OCI-LY3 (cell line): ENCODE results near the gene FAM76A.

Experiments
- H2AFZ ChIP-seq: fragments of 200-600, 300-600 bp; shearing (Covaris generic); 2 replicates; pipeline ENCODE4 v1.6.0; 2014; ENCODE audit warnings: antibody characterized with exemption, low read depth, low read length
- H3K27ac ChIP-seq: fragments of 200-600, 300-600 bp; sonication (generic); 2 replicates; pipeline ENCODE4 v1.5.1; 2014; ENCODE audit warnings: mild to moderate bottlenecking, low read length, moderate library complexity, mixed read lengths
- H3K27me3 ChIP-seq: fragments of 200-600, 300-600 bp; sonication (generic); 2 replicates; pipeline ENCODE4 v1.6.1; 2014; ENCODE audit warnings: low read depth, low read length, mixed read lengths
- H3K36me3 ChIP-seq: fragments of 200-600, 300-600 bp; sonication (generic); replicated peaks from 2 replicates; pipeline ENCODE3; 2014; ENCODE audit warnings: low read depth, low read length, mixed read lengths
- H3K4me1 ChIP-seq: fragments of 300-600, 200-600 bp; sonication (generic); 2 replicates; pipeline ENCODE4 v1.6.1; 2014; ENCODE audit warnings: low read length, mixed read lengths
- H3K4me2 ChIP-seq: fragments of 200-600, 300-600 bp; sonication (generic); 2 replicates; pipeline ENCODE4 v1.6.1; 2014; ENCODE audit warnings: low read length, mixed read lengths
- H3K4me3 ChIP-seq: fragments of 300-600, 200-600 bp; sonication (generic); 2 replicates; pipeline ENCODE4 v1.5.1; 2014; ENCODE audit warnings: antibody characterized with exemption, mild to moderate bottlenecking, low read length, moderate library complexity
- H3K79me2 ChIP-seq: fragments of 300-600, 200-600 bp; shearing (Covaris generic); 2 replicates; pipeline ENCODE4 v1.6.1; 2014; ENCODE audit warnings: mild to moderate bottlenecking, low read length, mixed read lengths
- H3K9ac ChIP-seq: fragments of 300-600, 200-600 bp; shearing (Covaris generic); 2 replicates; pipeline ENCODE4 v1.6.0; 2014; ENCODE audit warnings: mild to moderate bottlenecking, low read length, moderate library complexity
- H3K9me3 ChIP-seq: fragments of 200-600, 300-600 bp; shearing (Covaris generic); 2 replicates; pipeline ENCODE4 v1.6.1; 2014; ENCODE audit warnings: low read length, mixed read lengths; ENCODE audit not compliant: insufficient read depth
- H4K20me1 ChIP-seq: fragments of 200-600, 300-600 bp; sonication (generic); 2 replicates; pipeline ENCODE4 v1.6.1; 2016; ENCODE audit warnings: low read length, mixed read lengths; ENCODE audit not compliant: insufficient read depth
- EZH2phosphoT487 ChIP-seq: fragments of 200-600 bp; shearing (Covaris generic); IDR thresholded peaks from 2 replicates; pipeline ENCODE4 v1.6.1; 2018; ENCODE audit warnings: antibody characterized with exemption, mixed run types, low read depth
- TF ChIP-seq, protein P1 (sequence below): fragments of 200-600, 300-600 bp; sonication (generic); IDR thresholded peaks from 2 replicates; pipeline ENCODE4 v1.5.1; 2014; ENCODE audit warnings: antibody characterized with exemption, low read length, low read depth

FAM76A gene

DNA sequence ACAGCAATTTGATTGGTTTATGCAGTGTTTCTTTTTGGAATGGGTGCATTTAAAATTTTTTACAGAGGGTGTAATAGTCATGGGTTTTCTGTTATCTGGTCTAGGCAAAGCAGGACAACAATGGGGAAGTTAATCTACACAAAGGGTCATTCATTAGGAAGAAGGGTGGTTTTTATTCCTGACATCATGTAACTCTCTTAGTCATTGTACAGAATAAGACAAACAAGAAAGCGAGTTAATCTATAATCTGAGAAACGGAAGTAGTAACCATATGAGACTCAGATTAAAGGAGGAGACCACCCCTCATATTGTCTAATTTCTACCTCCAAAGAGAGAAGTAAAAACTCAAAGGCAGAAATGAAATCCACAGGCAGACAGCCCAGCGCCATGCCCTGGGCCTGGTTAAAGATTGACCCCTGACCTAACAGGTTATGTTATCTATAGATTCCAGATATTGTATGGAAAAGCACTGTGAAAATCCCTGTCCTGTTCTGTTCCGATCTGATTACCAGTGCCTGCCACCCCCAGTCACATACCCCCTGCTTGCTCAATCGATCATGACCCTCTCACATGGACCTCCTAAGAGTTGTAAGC is 43.3 kb upstream of the FAM76A start:
- Histone ChIP-seq H3K79me2 (no peaks in the 10 kb centered on the region), H3K4me1 (no peaks in the 10 kb centered on the region), H3K27me3 (no peaks in the 10 kb centered on the region), H4K20me1 (no peaks in the 10 kb centered on the region), H2AFZ (no peak overlapping the region), H3K36me3 (no peaks in the 10 kb centered on the region), H3K4me3 (no peak overlapping the region), H3K9ac (no peak overlapping the region), H3K9me3 (no peaks in the 10 kb centered on the region), H3K27ac (no peak overlapping the region), H3K4me2 (no peak overlapping the region)
- TF ChIP-seq EZH2phosphoT487: no peak
- TF ChIP-seq, protein P1, sequence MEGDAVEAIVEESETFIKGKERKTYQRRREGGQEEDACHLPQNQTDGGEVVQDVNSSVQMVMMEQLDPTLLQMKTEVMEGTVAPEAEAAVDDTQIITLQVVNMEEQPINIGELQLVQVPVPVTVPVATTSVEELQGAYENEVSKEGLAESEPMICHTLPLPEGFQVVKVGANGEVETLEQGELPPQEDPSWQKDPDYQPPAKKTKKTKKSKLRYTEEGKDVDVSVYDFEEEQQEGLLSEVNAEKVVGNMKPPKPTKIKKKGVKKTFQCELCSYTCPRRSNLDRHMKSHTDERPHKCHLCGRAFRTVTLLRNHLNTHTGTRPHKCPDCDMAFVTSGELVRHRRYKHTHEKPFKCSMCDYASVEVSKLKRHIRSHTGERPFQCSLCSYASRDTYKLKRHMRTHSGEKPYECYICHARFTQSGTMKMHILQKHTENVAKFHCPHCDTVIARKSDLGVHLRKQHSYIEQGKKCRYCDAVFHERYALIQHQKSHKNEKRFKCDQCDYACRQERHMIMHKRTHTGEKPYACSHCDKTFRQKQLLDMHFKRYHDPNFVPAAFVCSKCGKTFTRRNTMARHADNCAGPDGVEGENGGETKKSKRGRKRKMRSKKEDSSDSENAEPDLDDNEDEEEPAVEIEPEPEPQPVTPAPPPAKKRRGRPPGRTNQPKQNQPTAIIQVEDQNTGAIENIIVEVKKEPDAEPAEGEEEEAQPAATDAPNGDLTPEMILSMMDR: no peak

GRCh38 chr1:27684176-27684575 is 41.6 kb upstream of the FAM76A start:
- no peak overlapping the region for H3K4me2 ChIP-seq

GRCh38 chr1:27686223-27686990 is 39.4 kb upstream of the FAM76A start:
- H3K4me2 ChIP-seq: no peak overlapping the region
- no peak overlapping the region for H2AFZ ChIP-seq
- H3K4me3 ChIP-seq: no peak overlapping the region
- H3K4me1 ChIP-seq: peaks cover 8% of the 10 kb centered on the region; the same call in 1 of the 2 replicates
- no peak for TF ChIP-seq EZH2phosphoT487
- TF ChIP-seq, protein P1: no peak
- no peaks in the 10 kb centered on the region for H3K9me3 ChIP-seq
- H3K27me3 ChIP-seq: no peaks in the 10 kb centered on the region
- H3K27ac ChIP-seq: no peak overlapping the region
- H4K20me1 ChIP-seq: no peaks in the 10 kb centered on the region
- no peaks in the 10 kb centered on the region for H3K79me2 ChIP-seq
- no peaks in the 10 kb centered on the region for H3K36me3 ChIP-seq
- no peak overlapping the region for H3K9ac ChIP-seq

More at GRCh38 chr1:27684176-27684575, 41.6 kb upstream of the FAM76A start:
- Histone ChIP-seq H3K9me3 (no peaks in the 10 kb centered on the region), H4K20me1 (no peaks in the 10 kb centered on the region), H3K4me1 (no peaks in the 10 kb centered on the region), H3K4me3 (no peak overlapping the region), H3K27me3 (no peaks in the 10 kb centered on the region), H3K9ac (no peak overlapping the region), H3K27ac (no peak overlapping the region), H3K79me2 (no peaks in the 10 kb centered on the region), H3K36me3 (no peaks in the 10 kb centered on the region), H2AFZ (no peak overlapping the region)
- TF ChIP-seq, protein P1: no peak
- TF ChIP-seq EZH2phosphoT487: no peak

DNA sequence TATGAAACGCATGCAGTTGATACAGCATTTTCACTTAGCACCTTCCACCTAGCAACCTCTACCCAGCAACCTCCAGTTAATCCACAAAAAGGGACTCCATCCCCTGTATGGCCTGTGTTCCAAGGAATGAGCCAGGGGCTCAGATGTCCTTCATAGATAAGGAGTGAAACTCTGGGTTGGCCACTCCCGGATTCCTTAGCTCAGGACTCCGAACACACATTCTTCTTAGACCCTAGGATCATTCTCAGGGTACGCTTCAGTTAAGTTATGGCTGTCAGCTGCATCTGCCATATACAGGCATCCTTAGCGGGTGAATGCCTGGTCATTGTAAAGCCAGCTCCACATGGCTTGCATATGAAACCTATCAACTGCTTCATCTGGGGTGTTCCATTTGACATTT is 37.9 kb upstream of the FAM76A start:
- no peaks in the 10 kb centered on the region for H3K9me3 ChIP-seq
- peaks cover 8% of the 10 kb centered on the region; the same call in 1 of the 2 replicates for H3K4me1 ChIP-seq
- no peaks in the 10 kb centered on the region for H4K20me1 ChIP-seq
- no peak overlapping the region for H3K4me2 ChIP-seq
- no peak overlapping the region for H3K4me3 ChIP-seq
- H3K79me2 ChIP-seq: no peaks in the 10 kb centered on the region
- no peak overlapping the region for H2AFZ ChIP-seq
- no peaks in the 10 kb centered on the region for H3K27me3 ChIP-seq
- no peaks in the 10 kb centered on the region for H3K36me3 ChIP-seq
- TF ChIP-seq, protein P1: no peak
- no peak for TF ChIP-seq EZH2phosphoT487
- no peak overlapping the region for H3K27ac ChIP-seq
- H3K9ac ChIP-seq: no peak overlapping the region
